Choroid plexus epithelial cell (primary cell): ENCODE data around the gene WASHC4.
A peak's percentile ranks its signal among the peaks of the same experiment; 100 is the strongest.

Source experiments
- DNase-seq: peaks from one replicate; pipeline ENCODE4 v3.0.0-alpha.2; 2010; ENCODE audit warnings: low read depth
- H3K4me3 ChIP-seq: 2 replicates; pipeline ENCODE4 v1.5.1; 2011; ENCODE audit warnings: low read depth, mild to moderate bottlenecking, control low read depth, low read length, moderate library complexity
- TF ChIP-seq, protein P1 (sequence below): conservative IDR thresholded peaks from 2 replicates; pipeline ENCODE4 v1.5.1; 2011; ENCODE audit warnings: low read depth, mild to moderate bottlenecking, control low read depth, inconsistent platforms, low read length, moderate library complexity

WASHC4 gene

DNA sequence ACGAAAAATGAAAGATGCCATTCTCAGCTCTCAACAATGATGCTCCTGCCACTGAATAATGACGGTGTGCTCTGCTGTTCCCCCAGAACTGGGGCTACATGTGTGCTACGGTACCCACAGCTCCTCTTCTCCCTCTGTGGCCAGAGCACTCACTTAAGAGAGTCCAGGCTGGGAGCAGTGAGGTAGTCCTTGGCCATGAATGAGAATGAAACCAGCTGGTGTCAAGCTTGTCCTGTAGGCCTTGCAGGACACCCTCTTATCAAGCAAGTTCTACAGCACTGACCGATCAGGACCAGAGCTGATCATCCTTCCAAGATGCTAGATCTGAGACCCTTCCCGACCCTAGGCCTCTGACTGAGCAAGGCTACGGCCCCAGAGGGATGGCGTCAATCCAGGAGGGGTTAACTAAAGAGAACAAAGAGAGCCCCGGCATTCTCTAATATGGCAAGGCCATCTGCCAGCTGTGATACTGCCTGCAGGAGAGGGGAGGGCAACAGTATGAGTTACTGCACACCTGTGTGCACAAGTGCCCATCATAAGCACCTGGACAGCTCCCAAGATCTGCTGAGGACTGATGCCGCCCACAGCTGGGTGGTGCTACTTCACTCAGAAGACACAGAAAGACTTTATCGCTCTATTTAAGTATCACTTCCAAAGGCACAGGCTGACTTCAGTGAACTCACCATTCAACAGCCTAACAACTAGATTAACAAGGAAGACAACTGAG, 98.0 kb downstream of the WASHC4 start:
- TF ChIP-seq, protein P1, sequence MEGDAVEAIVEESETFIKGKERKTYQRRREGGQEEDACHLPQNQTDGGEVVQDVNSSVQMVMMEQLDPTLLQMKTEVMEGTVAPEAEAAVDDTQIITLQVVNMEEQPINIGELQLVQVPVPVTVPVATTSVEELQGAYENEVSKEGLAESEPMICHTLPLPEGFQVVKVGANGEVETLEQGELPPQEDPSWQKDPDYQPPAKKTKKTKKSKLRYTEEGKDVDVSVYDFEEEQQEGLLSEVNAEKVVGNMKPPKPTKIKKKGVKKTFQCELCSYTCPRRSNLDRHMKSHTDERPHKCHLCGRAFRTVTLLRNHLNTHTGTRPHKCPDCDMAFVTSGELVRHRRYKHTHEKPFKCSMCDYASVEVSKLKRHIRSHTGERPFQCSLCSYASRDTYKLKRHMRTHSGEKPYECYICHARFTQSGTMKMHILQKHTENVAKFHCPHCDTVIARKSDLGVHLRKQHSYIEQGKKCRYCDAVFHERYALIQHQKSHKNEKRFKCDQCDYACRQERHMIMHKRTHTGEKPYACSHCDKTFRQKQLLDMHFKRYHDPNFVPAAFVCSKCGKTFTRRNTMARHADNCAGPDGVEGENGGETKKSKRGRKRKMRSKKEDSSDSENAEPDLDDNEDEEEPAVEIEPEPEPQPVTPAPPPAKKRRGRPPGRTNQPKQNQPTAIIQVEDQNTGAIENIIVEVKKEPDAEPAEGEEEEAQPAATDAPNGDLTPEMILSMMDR: no peak
- H3K4me3 ChIP-seq: no peak overlapping the region
- no peak for DNase-seq

DNA sequence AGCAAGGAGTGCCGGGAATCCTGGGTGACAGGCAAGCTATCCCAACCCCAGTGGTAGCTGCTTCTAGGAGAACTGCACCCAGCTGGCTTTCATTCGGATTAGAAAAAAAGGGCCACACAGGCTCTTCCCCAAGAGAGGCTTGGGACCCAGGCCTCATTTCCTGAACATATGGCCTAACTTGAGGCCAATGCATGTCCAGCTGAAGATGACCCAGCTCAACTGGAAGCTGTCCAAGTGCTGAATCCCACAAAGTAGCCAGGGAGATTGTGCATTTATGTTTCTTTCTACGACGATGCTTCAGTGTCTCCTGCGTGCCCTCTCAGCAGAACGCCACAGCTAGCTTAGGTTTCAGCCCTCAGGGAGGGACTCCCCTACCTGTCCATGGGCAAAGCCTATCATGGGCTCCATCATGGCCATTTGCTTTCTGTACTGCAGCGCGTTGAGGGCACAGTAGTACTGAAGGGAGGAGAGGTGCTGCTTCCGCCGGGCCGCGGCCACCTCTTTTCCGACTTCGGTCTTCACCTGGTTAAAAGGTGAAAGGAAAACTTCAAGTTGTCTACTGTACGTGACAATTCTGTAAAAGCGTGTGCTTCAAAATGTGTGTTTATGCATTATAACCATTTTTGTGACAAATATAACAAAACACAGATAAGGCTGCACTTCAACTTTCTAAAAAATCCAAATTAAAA, 99.3 kb downstream of the WASHC4 start:
- TF ChIP-seq, protein P1: no peak
- no peak overlapping the region for H3K4me3 ChIP-seq
- DNase-seq: peak; percentile 24

GRCh38 chr12:105209091-105209490, 101.6 kb downstream of the WASHC4 start:
- no peak overlapping the region for H3K4me3 ChIP-seq
- TF ChIP-seq, protein P1: no peak
- no peak for DNase-seq

- DNase-seq: no peak
- H3K4me3 ChIP-seq: no peak overlapping the region
- TF ChIP-seq, protein P1: no peak
Measured at GRCh38 chr12:105212438-105212837, 104.9 kb downstream of the WASHC4 start.

DNA sequence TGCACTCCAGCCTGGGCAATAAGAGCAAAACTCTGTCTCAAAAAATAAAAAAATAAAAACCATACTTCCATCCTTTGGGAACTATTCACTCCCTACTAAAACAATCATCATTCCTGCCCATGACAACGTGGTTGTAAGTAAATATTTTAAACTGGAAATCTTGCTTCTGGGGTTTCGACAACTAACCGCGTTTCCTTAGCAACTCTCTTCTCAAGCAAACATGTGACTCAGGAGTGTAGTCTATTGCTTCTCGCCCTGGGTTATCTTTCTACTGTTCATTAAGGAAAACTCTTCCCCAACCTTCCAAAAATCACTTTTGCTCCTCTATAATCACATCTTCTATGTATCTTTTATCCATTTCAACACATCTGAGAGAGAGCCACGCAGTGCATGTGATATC, 106.6 kb downstream of the WASHC4 start:
- TF ChIP-seq, protein P1: no peak
- H3K4me3 ChIP-seq: no peak overlapping the region
- DNase-seq: no peak

- no peak for DNase-seq
- TF ChIP-seq, protein P1: no peak
- H3K4me3 ChIP-seq: no peak overlapping the region
Measured at GRCh38 chr12:105214670-105215375, 107.3 kb downstream of the WASHC4 start.
